H1 (cell line): ENCODE measurements around the gene TRIM10. TPM values are rescaled to one million over a fixed set of nuclear protein-coding genes. Genes with fewer than 3 reads are reported as not detected.
"Not testable (repeated sequence)": the region's sequence is repeated elsewhere in the genome, so short reads cannot be mapped to it uniquely, and the experiment has no call there.

Experiments
- CTCF ChIA-PET: fragments of 300-600 bp; sonication (Branson Sonifier 250); formaldehyde crosslinking; loops from one replicate; lab custom pipeline; 2021; ENCODE audit not compliant: partially characterized antibody; lab: Charles Lee
- POLR2A ChIA-PET: fragments of 300-600 bp; sonication (Branson Sonifier 250); formaldehyde crosslinking; loops from one replicate; lab custom pipeline; 2021; ENCODE audit warnings: inconsistent platforms; ENCODE audit not compliant: partially characterized antibody; lab: Charles Lee
- DNase-seq, 2 experiments: peaks; one replicate each; pipeline versions ENCODE4 v3.0.0 to v3.0.0-alpha.2; 2010 to 2022; ENCODE audit warnings: low spot score in 2 of 2, low read depth in 1 of 2, mixed read lengths in 1 of 2
- FAIRE-seq: peaks from 2 replicates; lab custom pipeline; 2011; peaks lifted over from hg19 to GRCh38; lab: Jason Lieb, UNC
- H2AFZ ChIP-seq: 2 replicates; pipeline ENCODE4 v1.8.1; 2012; ENCODE audit warnings: low read length, inconsistent platforms
- H2AK5ac ChIP-seq: 2 replicates; pipeline ENCODE4 v1.6.1; 2013; ENCODE audit warnings: low read depth, low read length
- H2BK120ac ChIP-seq: replicated peaks from 2 replicates; pipeline ENCODE3; 2013; ENCODE audit warnings: low read depth, low read length, inconsistent platforms
- H2BK12ac ChIP-seq: 2 replicates; pipeline ENCODE4 v1.6.1; 2013; ENCODE audit warnings: low read depth, low read length
- H2BK15ac ChIP-seq: 2 replicates; pipeline ENCODE4 v1.6.1; 2013; ENCODE audit warnings: low read length
- H2BK20ac ChIP-seq: 2 replicates; pipeline ENCODE4 v1.6.1; 2013; ENCODE audit warnings: low read length
- H2BK5ac ChIP-seq: 2 replicates; pipeline ENCODE4 v1.6.1; 2013; ENCODE audit warnings: low read depth, low read length
- H3K14ac ChIP-seq: 2 replicates; pipeline ENCODE4 v1.6.1; 2013; ENCODE audit warnings: inconsistent platforms; ENCODE audit not compliant: insufficient read length
- H3K18ac ChIP-seq: 2 replicates; pipeline ENCODE4 v1.6.1; 2013; ENCODE audit warnings: low read length; ENCODE audit errors: extremely low read depth
- H3K23ac ChIP-seq: 2 replicates; pipeline ENCODE4 v1.6.1; 2013; ENCODE audit warnings: inconsistent platforms; ENCODE audit not compliant: insufficient read length
- H3K23me2 ChIP-seq: 2 replicates; pipeline ENCODE4 v1.6.1; 2013; ENCODE audit warnings: low read depth, low read length
- H3K27ac ChIP-seq: 2 replicates; pipeline ENCODE4 v1.6.1; 2011; ENCODE audit warnings: low read depth, low read length, inconsistent platforms
- H3K27me3 ChIP-seq, 4 experiments: replicated peaks in 1 of 4; 1 replicate in 1 of 4; 2 replicates in 3 of 4; pipeline versions ENCODE4 v1.6.1 to v1.8.1; 2011 to 2013; ENCODE audit warnings: low read length in 3 of 4, mild to moderate bottlenecking in 3 of 4, inconsistent platforms in 2 of 4, mixed read lengths in 2 of 4, moderate library complexity in 1 of 4; ENCODE audit not compliant: control insufficient read depth in 3 of 4, insufficient read depth in 3 of 4; ENCODE audit errors: extremely low read depth in 1 of 4
- H3K36me3 ChIP-seq, 4 experiments: 2 replicates each; pipeline versions ENCODE4 v1.6.1 to v1.8.1; 2011 to 2013; ENCODE audit warnings: mild to moderate bottlenecking in 4 of 4, low read length in 3 of 4, moderate library complexity in 2 of 4, control low read depth in 1 of 4, inconsistent platforms in 1 of 4; ENCODE audit not compliant: insufficient read depth in 4 of 4, control insufficient read depth in 2 of 4
- H3K4ac ChIP-seq: replicated peaks from 2 replicates; pipeline ENCODE3; 2013; ENCODE audit warnings: low read length, low read depth, mixed read lengths, inconsistent platforms; ENCODE audit not compliant: insufficient read length
- H3K4me1 ChIP-seq, 4 experiments: replicated peaks in 1 of 4; 1 replicate in 1 of 4; 2 replicates in 3 of 4; pipeline versions ENCODE4 v1.6.1 to v1.8.1; 2011 to 2013; ENCODE audit warnings: low read length in 3 of 4, inconsistent platforms in 2 of 4, mixed read lengths in 1 of 4; ENCODE audit not compliant: insufficient read depth in 4 of 4, control insufficient read depth in 3 of 4
- H3K4me2 ChIP-seq, 2 experiments: 2 replicates each; pipeline versions ENCODE4 v1.6.1 to v1.8.1; 2011 to 2013; ENCODE audit warnings: low read depth in 2 of 2, low read length in 2 of 2, control low read depth in 1 of 2, inconsistent platforms in 1 of 2, mild to moderate bottlenecking in 1 of 2; ENCODE audit not compliant: insufficient read depth in 1 of 2
- H3K4me3 ChIP-seq, 4 experiments: fragments of 200-600, 300-600 bp in 1 of 4; sonication (generic), shearing (Covaris generic), sonication (Bioruptor Twin) in 1 of 4; 2 replicates each; pipeline versions ENCODE4 v1.5.1 to v1.8.1; 2011 to 2016; ENCODE audit warnings: low read length in 4 of 4, low read depth in 3 of 4, control low read depth in 2 of 4, inconsistent platforms in 2 of 4, mild to moderate bottlenecking in 2 of 4, mixed read lengths in 1 of 4, moderate library complexity in 1 of 4; ENCODE audit not compliant: insufficient read depth in 2 of 4; ENCODE audit errors: extremely low read depth in 1 of 4
- H3K56ac ChIP-seq: replicated peaks from 2 replicates; pipeline ENCODE3; 2013; ENCODE audit warnings: low read depth, mild to moderate bottlenecking, mixed read lengths, low read length, inconsistent platforms; ENCODE audit not compliant: insufficient read length
- H3K79me1 ChIP-seq: 2 replicates; pipeline ENCODE4 v1.6.1; 2013; ENCODE audit warnings: low read depth, low read length, control low read depth
- H3K79me2 ChIP-seq, 2 experiments: 2 replicates each; pipeline versions ENCODE4 v1.6.1 to v1.8.1; 2012 to 2013; ENCODE audit warnings: low read length in 2 of 2, mild to moderate bottlenecking in 2 of 2, inconsistent platforms in 1 of 2; ENCODE audit not compliant: insufficient read depth in 2 of 2, control insufficient read depth in 1 of 2
- H3K9ac ChIP-seq, 4 experiments: replicated peaks in 1 of 4; 1 replicate in 1 of 4; 2 replicates in 3 of 4; pipeline versions ENCODE4 v1.6.1 to v1.8.1; 2011 to 2013; ENCODE audit warnings: low read depth in 3 of 4, low read length in 3 of 4, control low read depth in 2 of 4, mild to moderate bottlenecking in 2 of 4, moderate library complexity in 2 of 4, inconsistent platforms in 1 of 4; ENCODE audit errors: extremely low read depth in 1 of 4
- H3K9me3 ChIP-seq, 2 experiments: 2 replicates each; pipeline versions ENCODE4 v1.6.1 to v1.8.1; 2012 to 2013; ENCODE audit warnings: mild to moderate bottlenecking in 2 of 2, moderate library complexity in 2 of 2, control low read depth in 1 of 2, inconsistent platforms in 1 of 2, low read depth in 1 of 2, low read length in 1 of 2, mixed read lengths in 1 of 2; ENCODE audit not compliant: insufficient read depth in 2 of 2
- H4K20me1 ChIP-seq, 2 experiments: replicated peaks in 1 of 2; 2 replicates each; pipeline versions ENCODE3 to v1.8.1; 2011 to 2013; ENCODE audit warnings: inconsistent platforms in 2 of 2, low read length in 2 of 2, mild to moderate bottlenecking in 1 of 2; ENCODE audit not compliant: insufficient read depth in 2 of 2, control insufficient read depth in 1 of 2
- H4K5ac ChIP-seq: 2 replicates; pipeline ENCODE4 v1.6.1; 2013; ENCODE audit warnings: low read length, low read depth, mixed read lengths, inconsistent platforms; ENCODE audit not compliant: insufficient read length
- H4K8ac ChIP-seq: 2 replicates; pipeline ENCODE4 v1.8.0; 2013; ENCODE audit warnings: mild to moderate bottlenecking, moderate library complexity, low read length, inconsistent platforms; ENCODE audit not compliant: insufficient read depth; ENCODE audit errors: extremely low read depth
- H4K91ac ChIP-seq: replicated peaks from 2 replicates; pipeline ENCODE3; 2013; ENCODE audit warnings: low read length, mixed read lengths, inconsistent platforms; ENCODE audit not compliant: insufficient read length
- WGBS, 2 experiments: shearing (Covaris generic) in 1 of 2; methylation state at CpG; one replicate each; pipeline versions ENCODE4 v1.1.6 to v1.1.7; 2013 to 2015; ENCODE audit warnings: low lambda C conversion rate in 2 of 2, mixed read lengths in 2 of 2, inconsistent platforms in 1 of 2, low coverage in 1 of 2, missing lambda C conversion rate in 1 of 2; ENCODE audit not compliant: insufficient replicate concordance in 2 of 2, insufficient coverage in 1 of 2, insufficient read length in 1 of 2; ENCODE audit errors: extremely low coverage in 1 of 2, missing lambda C conversion rate in 1 of 2; 5-methylcytosine and 5-hydroxymethylcytosine counted together
- polyA plus RNA-seq, 7 experiments: library from polyadenylated mRNA; depleted of rRNA in 3 of 7; stranded (reverse) in 5 of 7; unstranded in 2 of 7; fragments of >200 nt in 5 of 7; fragments of 200-250 nt in 2 of 7; gene quantifications; 1 replicate in 5 of 7; 2 replicates in 1 of 7; 4 replicates in 1 of 7; pipeline versions ENCODE4 v1.2.1 to v1.2.3, GENCODE V29; 2011 to 2013; ENCODE audit warnings: missing spikeins in 2 of 7, mixed read lengths in 2 of 7
- total RNA-seq: library from RNA; stranded (reverse); fragmentation: NEBNext Ultra II Directional; extraction: Animal tissue kit (Norgen Biotek cat#: 25700); gene quantifications from 2 replicates; pipeline ENCODE4 v1.2.1, GENCODE V29; 2021

Gene TRIM10
- total and polyA plus RNA-seq, 2 of the 8 experiments (the other 6 are each of a cell fraction or from before 2014, with no cell fraction given): 0.06 TPM; not detected in 1

DNA sequence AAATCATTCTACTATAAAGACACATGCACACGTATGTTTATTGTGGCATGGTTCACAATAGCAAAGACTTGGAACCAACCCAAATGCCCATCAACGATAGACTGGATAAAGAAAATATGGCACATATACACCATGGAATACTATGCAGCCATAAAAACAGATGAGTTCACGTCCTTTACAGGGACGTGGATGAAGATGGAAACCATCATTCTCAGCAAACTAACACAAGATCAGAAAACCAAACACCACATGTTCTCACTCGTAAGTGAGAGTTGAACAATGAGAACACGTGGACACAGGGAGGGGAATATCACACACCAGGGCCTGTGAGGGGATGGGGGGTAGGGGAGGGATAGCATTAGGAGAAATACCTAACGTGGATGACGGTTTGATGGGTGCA, 20.8 kb downstream of the TRIM10 start:
- H3K27me3 ChIP-seq, H3K4me2 ChIP-seq, H3K27ac ChIP-seq, H2BK15ac ChIP-seq, H4K8ac ChIP-seq, H4K5ac ChIP-seq, H3K4me3 ChIP-seq, H3K18ac ChIP-seq, H3K14ac ChIP-seq, H2BK5ac ChIP-seq, H3K9ac ChIP-seq, H2AK5ac ChIP-seq, H4K91ac ChIP-seq, H3K36me3 ChIP-seq, H3K9me3 ChIP-seq, H2BK20ac ChIP-seq, H3K56ac ChIP-seq, H2AFZ ChIP-seq, H4K20me1 ChIP-seq, H3K4ac ChIP-seq, H3K4me1 ChIP-seq, H3K79me2 ChIP-seq, POLR2A ChIA-PET, H3K79me1 ChIP-seq, H3K23me2 ChIP-seq, H2BK120ac ChIP-seq, H3K23ac ChIP-seq, DNase-seq, H2BK12ac ChIP-seq, FAIRE-seq: not testable (repeated sequence)
- CTCF ChIA-PET: interaction anchor here (0.6 to 1.6 kb wide), 3 partner anchors 8 to 11 kb away, joined by 3 to 4 read pairs (median 3); no protein-coding TSS in a partner anchor
- WGBS, 2 experiments: 84% methylated on average over 8 of the region's 8 CpGs; no CpG with 5 or more reads in 1 of the 2 experiments
